Measurements from ENCODE around the gene RGS3. TPM values are rescaled to one million over a fixed set of nuclear protein-coding genes. Genes with fewer than 3 reads are reported as not detected.

Gene RGS3
- polyA plus RNA-seq, 6 donors from 2014 or later = 3.8 to 13.8 (median 5.8) TPM

GRCh38 chr9:113513536-113513935 lies 50.0 kb downstream of the RGS3 start:
- no peaks in the 10 kb centered on the region for H3K36me3 Mint-ChIP-seq
- H3K27me3 Mint-ChIP-seq = peaks cover 0 to 2% (median 0%) of the 10 kb centered on the region in 3 donors
- DNase-seq (no peak), ATAC-seq (ENCODE audit: low read depth in 2 of 2) (no peak)
- H3K4me3 Mint-ChIP-seq = peak overlapping the region in 1 of 8 donors; percentile 61
- no peaks in the 10 kb centered on the region for H3K9me3 Mint-ChIP-seq
- H3K27ac Mint-ChIP-seq = peak overlapping the region in 2 of 6 donors; percentile 53 to 91
- H3K4me1 Mint-ChIP-seq = peaks cover 14 to 38% (median 26%) of the 10 kb centered on the region in 3 donors

- Mint-ChIP-seq H3K9me3 (no peaks in the 10 kb centered on the region), H3K4me3 (no peak overlapping the region), H3K27me3 (no peaks in the 10 kb centered on the region), H3K27ac (no peak overlapping the region), H3K4me1 (peaks cover 14 to 38% (median 26%) of the 10 kb centered on the region in 3 donors), H3K36me3 (no peaks in the 10 kb centered on the region)
- ATAC-seq (ENCODE audit: low read depth in 2 of 2) (no peak), DNase-seq (no peak)
Observed at GRCh38 chr9:113514061-113514460, 50.5 kb downstream of the RGS3 start.

DNA sequence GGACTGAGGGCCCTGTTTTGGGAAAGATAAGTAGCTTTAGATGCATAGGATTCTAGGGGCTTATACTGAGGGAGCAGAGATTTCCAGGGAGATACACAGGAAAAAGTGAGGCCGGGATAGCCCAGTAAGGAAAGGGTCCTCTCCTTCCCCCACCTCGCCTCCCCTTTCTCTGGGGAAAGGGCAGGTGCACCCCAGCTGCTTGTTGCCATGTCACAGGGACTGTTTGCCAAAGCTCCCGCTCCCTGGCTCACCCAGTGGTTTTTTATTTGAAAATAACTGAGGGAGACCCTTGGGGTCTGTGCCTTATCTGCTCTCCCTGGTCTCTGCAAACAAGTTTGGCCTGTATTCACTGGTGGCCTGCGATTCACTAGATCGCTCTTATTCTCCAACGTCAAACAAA lies 51.2 kb downstream of the RGS3 start:
- no peaks in the 10 kb centered on the region for H3K9me3 Mint-ChIP-seq
- H3K36me3 Mint-ChIP-seq = no peaks in the 10 kb centered on the region
- H3K4me1 Mint-ChIP-seq = peaks cover 14 to 38% (median 26%) of the 10 kb centered on the region in 3 donors
- no peak for DNase-seq
- H3K27ac Mint-ChIP-seq = no peak overlapping the region
- no peaks in the 10 kb centered on the region for H3K27me3 Mint-ChIP-seq
- no peak overlapping the region for H3K4me3 Mint-ChIP-seq
- no peak for ATAC-seq (ENCODE audit: low read depth in 2 of 2)

- Mint-ChIP-seq H3K4me3 (no peak overlapping the region), H3K9me3 (no peaks in the 10 kb centered on the region), H3K4me1 (peaks cover 14 to 38% (median 26%) of the 10 kb centered on the region in 3 donors), H3K27ac (peak overlapping the region in 2 of 6 donors; percentile 41 to 86), H3K36me3 (no peaks in the 10 kb centered on the region), H3K27me3 (no peaks in the 10 kb centered on the region)
- DNase-seq (no peak), ATAC-seq (ENCODE audit: low read depth in 2 of 2) (no peak)
Observed at GRCh38 chr9:113515862-113516261, 52.3 kb downstream of the RGS3 start.

DNA sequence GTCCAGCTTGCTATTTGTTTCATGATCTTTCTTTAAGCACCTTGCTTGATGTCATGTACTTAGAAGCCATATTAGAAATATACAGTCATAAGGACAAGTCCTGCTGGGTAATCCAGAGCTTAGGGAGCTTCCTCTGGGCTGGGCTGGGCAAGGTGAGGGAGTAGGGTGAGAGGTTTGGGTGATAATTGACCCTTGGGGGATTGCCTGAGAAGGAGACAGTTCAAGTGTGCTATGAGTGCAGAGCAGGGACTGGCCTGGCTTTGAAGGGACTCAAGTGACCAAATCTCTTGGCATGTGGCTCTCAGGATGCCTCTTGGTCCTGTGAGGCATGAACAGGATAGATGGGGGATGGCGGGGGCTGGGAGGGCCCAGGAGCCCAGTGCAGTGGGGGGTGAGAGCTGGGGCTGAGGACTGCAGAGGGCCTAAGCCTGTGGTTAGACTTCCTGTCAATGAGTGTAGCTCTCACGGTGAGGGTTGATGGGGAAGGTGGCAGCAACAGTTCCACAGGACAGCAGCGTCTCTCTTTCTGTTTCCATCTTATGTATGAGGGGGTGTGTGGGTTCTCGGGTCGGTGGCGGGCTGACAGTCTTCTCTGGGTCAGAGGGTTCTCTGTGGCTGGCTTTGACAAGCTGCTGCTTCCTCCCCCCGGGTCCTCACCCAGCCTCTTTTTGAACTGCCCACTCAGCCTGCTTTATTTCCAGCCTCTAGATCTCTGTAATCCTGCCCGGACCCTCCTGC lies 53.5 kb downstream of the RGS3 start:
- no peaks in the 10 kb centered on the region for H3K9me3 Mint-ChIP-seq
- H3K4me1 Mint-ChIP-seq = peaks cover 14 to 34% (median 22%) of the 10 kb centered on the region in 3 donors
- peak overlapping the region; percentile 41 to 96 (median 86) for H3K27ac Mint-ChIP-seq
- ATAC-seq (ENCODE audit: low read depth in 2 of 2) = peak; percentile 97 to 98
- no peaks in the 10 kb centered on the region for H3K27me3 Mint-ChIP-seq
- peak overlapping the region in 7 of 8 donors; percentile 38 to 87 (median 73) for H3K4me3 Mint-ChIP-seq
- peak; percentile 57 for DNase-seq
- no peaks in the 10 kb centered on the region for H3K36me3 Mint-ChIP-seq

DNA sequence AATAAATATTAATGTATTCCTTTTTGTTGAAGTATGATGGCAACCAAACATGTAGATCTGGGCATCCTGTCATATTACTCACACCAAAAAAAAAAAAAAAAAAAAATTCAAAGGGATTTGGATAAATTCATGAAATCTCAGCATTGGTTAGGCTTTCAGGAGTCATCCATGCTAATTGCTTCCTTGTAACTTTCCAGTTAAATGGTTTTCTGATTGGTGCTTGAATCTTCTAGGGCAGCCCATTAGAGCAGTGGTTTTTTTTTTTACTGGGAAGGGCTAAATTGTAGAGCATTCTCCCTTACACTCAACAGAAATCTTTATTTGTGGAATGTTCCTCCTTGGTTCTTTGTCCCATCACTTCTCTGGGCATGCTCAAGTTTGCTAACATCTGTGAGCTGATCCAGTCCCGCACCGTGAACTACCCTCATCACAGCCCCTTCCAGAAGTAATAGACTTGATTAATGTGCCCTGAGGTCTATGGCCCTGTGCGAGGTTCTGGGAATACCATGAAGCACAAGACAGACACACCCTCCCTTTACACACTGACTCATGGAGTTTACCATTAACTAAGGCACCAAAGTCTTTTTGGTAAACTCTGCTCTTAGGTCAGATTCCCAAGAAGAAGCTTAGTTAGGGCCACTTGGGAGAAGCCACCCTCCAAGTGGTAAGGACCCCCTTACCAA lies 56.0 kb downstream of the RGS3 start:
- Mint-ChIP-seq H3K27ac (peak overlapping the region in 2 of 6 donors; percentile 44 to 57), H3K36me3 (no peaks in the 10 kb centered on the region), H3K9me3 (no peaks in the 10 kb centered on the region), H3K4me3 (no peak overlapping the region), H3K27me3 (no peaks in the 10 kb centered on the region), H3K4me1 (peaks cover 34 to 47% (median 39%) of the 10 kb centered on the region in 3 donors)
- DNase-seq (no peak), ATAC-seq (ENCODE audit: low read depth in 2 of 2) (no peak)

DNA sequence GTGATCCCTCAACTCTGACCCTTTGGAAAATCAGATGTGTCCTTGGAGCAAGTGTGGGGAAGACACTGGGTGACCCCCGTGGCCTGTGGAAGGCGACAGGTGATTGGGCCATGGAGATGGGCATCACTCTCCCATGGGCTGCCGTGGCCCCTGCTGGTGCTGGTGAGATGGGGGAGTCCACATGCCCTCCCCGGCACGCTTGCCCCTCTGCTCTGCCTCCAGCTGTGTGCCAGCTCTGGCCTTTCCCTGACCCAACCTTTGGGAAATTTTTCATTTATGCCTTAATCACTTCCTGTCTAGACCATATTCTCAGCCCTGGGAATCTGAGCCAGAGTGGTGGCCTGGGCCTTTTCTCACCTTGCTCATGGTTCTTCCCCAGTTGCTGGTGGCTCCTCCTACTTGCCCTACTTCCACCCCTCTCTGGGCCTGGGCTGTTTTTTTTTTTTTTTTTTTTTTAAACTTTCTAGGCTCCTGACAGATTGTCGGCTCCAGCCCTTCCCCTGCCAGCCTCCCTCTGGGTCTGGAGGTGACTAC lies 56.6 kb downstream of the RGS3 start:
- H3K27ac Mint-ChIP-seq = peak overlapping the region in 1 of 6 donors; percentile 57
- DNase-seq (no peak), ATAC-seq (ENCODE audit: low read depth in 2 of 2) (no peak)
- H3K4me3 Mint-ChIP-seq = no peak overlapping the region
- no peaks in the 10 kb centered on the region for H3K36me3 Mint-ChIP-seq
- no peaks in the 10 kb centered on the region for H3K9me3 Mint-ChIP-seq
- H3K27me3 Mint-ChIP-seq = no peaks in the 10 kb centered on the region
- H3K4me1 Mint-ChIP-seq = peaks cover 34 to 47% (median 39%) of the 10 kb centered on the region in 3 donors

GRCh38 chr9:113521693-113522255 lies 58.2 kb downstream of the RGS3 start:
- Mint-ChIP-seq H3K27me3 (no peaks in the 10 kb centered on the region), H3K4me1 (peaks cover 32 to 41% (median 35%) of the 10 kb centered on the region in 3 donors), H3K27ac (peak overlapping the region in 1 of 6 donors; percentile 67), H3K36me3 (no peaks in the 10 kb centered on the region), H3K4me3 (peak overlapping the region in 2 of 8 donors; percentile 38 to 40), H3K9me3 (no peaks in the 10 kb centered on the region)
- ATAC-seq (ENCODE audit: low read depth in 2 of 2) (no peak), DNase-seq (no peak)

DNA sequence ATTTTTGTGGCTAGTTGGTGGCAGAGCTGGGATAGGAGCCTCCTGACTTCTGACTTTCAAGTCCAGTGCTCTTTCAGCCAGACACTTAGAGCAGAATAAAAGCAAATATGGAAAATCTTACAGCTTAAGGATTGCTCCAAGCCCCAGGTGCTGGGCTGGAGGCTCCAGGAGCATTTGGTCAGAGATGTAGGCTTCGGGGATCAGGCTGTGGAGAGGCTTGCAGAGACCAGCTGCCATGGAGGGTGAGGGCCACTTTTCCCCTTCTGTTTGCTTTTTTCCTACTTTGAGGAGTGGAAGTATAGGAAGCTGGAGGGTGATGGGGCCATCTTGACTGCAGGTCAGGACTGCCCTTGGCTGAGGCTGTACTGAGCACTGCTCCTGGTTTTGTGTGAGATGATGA lies 58.9 kb downstream of the RGS3 start:
- no peak for ATAC-seq (ENCODE audit: low read depth in 2 of 2)
- Mint-ChIP-seq H3K4me1 (peaks cover 26 to 34% (median 28%) of the 10 kb centered on the region in 3 donors), H3K27me3 (no peaks in the 10 kb centered on the region), H3K36me3 (no peaks in the 10 kb centered on the region), H3K27ac (peak overlapping the region in 1 of 6 donors; percentile 56), H3K9me3 (no peaks in the 10 kb centered on the region), H3K4me3 (peak overlapping the region in 5 of 8 donors; percentile 12 to 82 (median 40))
- DNase-seq = no peak

DNA sequence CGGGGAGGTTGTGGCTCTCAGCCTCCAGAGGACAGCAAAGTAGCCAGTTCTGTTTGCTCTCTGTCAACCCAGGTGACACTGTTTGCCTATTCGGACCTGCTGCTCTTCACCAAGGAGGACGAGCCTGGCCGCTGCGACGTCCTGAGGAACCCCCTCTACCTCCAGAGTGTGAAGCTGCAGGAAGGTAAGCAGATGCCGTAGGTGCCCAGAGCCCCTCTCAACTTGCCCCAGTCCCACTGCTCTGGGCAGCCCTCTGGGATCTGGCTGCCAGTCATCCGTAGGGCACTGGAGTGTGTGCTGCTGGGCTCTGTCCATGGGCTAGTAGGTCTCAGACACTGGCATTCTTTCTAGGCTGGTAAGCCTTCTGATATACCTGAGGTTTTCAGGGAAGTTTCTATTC lies 59.3 kb downstream of the RGS3 start:
- no peaks in the 10 kb centered on the region for H3K27me3 Mint-ChIP-seq
- no peaks in the 10 kb centered on the region for H3K9me3 Mint-ChIP-seq
- peaks cover 23 to 30% (median 25%) of the 10 kb centered on the region in 3 donors for H3K4me1 Mint-ChIP-seq
- no peaks in the 10 kb centered on the region for H3K36me3 Mint-ChIP-seq
- H3K4me3 Mint-ChIP-seq = peak overlapping the region in 6 of 8 donors; percentile 44 to 85 (median 72)
- DNase-seq (no peak), ATAC-seq (ENCODE audit: low read depth in 2 of 2) (no peak)
- peak overlapping the region in 1 of 6 donors; percentile 56 for H3K27ac Mint-ChIP-seq

DNA sequence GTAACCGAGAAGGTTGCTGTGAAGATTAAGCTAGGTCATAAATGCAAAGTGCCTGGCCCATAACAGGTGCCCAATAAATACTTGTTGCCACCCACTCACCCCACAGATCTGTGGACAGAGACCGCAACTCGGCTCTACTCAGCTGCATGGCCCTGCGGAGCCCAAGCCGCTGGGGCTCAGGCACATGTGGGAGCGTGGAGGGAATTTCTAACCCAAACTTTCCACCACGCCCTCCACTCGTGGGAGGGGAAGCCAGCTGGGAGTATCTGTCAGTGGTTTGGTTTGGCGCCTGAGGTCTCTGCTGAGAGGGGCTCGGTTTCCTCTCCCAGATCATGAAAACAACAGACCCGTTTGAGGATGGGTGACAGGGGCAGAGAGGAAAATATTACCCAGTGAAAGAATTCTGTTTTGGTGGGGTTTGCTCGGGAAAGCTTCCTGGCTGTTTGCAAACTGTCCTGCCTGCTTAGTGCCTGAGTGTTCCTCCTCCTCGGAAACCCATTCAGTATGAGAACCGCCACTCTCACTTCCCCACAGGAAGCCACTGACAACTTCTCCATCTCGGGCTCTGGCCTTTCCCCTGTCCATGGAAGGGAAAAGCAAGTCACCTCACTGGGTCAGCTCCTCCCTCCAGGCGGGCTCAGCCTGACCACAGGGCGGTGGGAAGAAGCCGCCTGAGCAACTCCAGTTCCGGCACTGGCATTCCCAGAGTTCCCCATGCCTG lies 60.1 kb downstream of the RGS3 start:
- DNase-seq (no peak), ATAC-seq (ENCODE audit: low read depth in 2 of 2) (peak; percentile 72 to 76)
- Mint-ChIP-seq H3K4me3 (peak overlapping the region in 7 of 8 donors; percentile 44 to 85 (median 70)), H3K27me3 (no peaks in the 10 kb centered on the region), H3K27ac (peak overlapping the region in 2 of 6 donors; percentile 63 to 70), H3K4me1 (peaks cover 23 to 25% (median 25%) of the 10 kb centered on the region in 3 donors), H3K36me3 (no peaks in the 10 kb centered on the region), H3K9me3 (no peaks in the 10 kb centered on the region)

DNA sequence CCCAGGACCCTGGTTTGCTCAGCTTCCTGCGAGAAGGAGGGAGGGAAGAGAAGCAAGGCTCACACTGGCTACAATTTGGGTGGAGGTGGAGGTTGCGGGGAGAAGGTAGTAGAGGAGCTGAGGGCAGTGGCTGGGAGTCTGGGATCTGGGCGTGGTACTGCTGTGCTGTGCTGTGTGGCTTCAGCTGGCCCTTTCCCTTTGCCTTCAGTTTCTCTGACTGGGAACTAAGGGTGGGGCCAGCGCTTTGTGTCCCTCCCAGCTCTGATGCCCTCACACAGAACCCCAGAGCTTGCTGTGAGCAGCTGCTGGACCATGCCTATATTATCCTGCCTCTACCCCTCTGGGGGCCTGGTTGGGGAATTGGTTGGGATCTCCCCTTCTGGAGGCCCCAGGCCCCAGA lies 60.9 kb downstream of the RGS3 start:
- DNase-seq = no peak

GRCh38 chr9:113525205-113525604 lies 61.7 kb downstream of the RGS3 start:
- no peak for DNase-seq
- Mint-ChIP-seq H3K4me3 (no peak overlapping the region), H3K27me3 (no peaks in the 10 kb centered on the region), H3K9me3 (no peaks in the 10 kb centered on the region), H3K27ac (no peak overlapping the region), H3K4me1 (peaks cover 23 to 28% (median 25%) of the 10 kb centered on the region in 3 donors), H3K36me3 (no peaks in the 10 kb centered on the region)
- ATAC-seq (ENCODE audit: low read depth in 2 of 2) = no peak

More for the DNA sequence above, 60.9 kb downstream of the RGS3 start:
- no peaks in the 10 kb centered on the region for H3K27me3 Mint-ChIP-seq
- H3K4me3 Mint-ChIP-seq = peak overlapping the region in 4 of 8 donors; percentile 45 to 78 (median 52)
- no peak for ATAC-seq (ENCODE audit: low read depth in 2 of 2)
- H3K27ac Mint-ChIP-seq = peak overlapping the region in 3 of 6 donors; percentile 53 to 96 (median 76)
- no peaks in the 10 kb centered on the region for H3K9me3 Mint-ChIP-seq
- H3K4me1 Mint-ChIP-seq = peaks cover 23 to 25% (median 25%) of the 10 kb centered on the region in 3 donors
- no peaks in the 10 kb centered on the region for H3K36me3 Mint-ChIP-seq
